ENCODE data around the gene JAKMIP3. TPM values are rescaled to one million over a fixed set of nuclear protein-coding genes. Genes with fewer than 3 reads are reported as not detected.

The JAKMIP3 gene
- total and polyA plus RNA-seq, 2 experiments from 2014 or later = 0.26 to 0.42 TPM

DNA sequence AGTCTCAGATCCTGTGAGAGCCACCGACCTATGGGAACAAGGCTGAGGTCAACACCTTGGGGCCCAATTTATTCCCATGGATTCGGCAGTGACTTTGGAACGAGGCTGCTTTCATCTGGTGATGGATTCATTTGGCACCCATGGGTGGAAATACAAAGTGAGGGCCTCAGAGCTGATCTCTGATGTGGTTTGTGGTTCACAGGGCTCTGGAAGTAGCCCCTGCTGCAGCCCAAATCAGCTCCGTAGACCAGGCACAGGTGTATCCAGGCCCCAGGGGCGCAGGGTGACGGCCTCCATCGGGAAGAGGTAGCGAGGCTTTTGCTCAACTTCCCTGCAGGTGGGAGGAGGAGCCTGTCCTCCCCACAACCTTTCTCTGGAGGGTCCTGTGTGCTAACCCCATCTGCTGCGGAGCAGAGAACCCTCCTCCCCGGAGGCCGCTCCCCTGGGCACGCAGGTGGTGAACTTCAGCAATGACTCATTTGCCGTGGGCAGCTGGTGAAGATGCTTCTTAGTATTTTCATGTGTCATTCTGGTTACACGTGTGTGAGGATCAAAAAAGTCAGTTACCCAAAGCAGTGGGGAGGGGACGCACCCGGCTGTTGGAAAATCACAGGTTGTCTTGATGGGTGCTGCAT is 7.5 kb upstream of the JAKMIP3 start:
- no peaks in the 10 kb centered on the region for H3K36me3 ChIP-seq
- no peaks in the 10 kb centered on the region for H3K9me3 ChIP-seq (ENCODE audit: low read depth)
- H3K27me3 ChIP-seq = no peaks in the 10 kb centered on the region
- no peak overlapping the region for H3K27ac ChIP-seq
- H3K4me3 ChIP-seq = no peak overlapping the region
- no peak for TF ChIP-seq CTCF (IDR thresholded peaks at IDR 0.05; ENCODE audit: low read depth, low read length)
- no peaks in the 10 kb centered on the region for H3K4me1 ChIP-seq (ENCODE audit: low read depth)
- no peak for DNase-seq (ENCODE audit: low read depth in 1 of 2, low spot score in 1 of 2)

DNA sequence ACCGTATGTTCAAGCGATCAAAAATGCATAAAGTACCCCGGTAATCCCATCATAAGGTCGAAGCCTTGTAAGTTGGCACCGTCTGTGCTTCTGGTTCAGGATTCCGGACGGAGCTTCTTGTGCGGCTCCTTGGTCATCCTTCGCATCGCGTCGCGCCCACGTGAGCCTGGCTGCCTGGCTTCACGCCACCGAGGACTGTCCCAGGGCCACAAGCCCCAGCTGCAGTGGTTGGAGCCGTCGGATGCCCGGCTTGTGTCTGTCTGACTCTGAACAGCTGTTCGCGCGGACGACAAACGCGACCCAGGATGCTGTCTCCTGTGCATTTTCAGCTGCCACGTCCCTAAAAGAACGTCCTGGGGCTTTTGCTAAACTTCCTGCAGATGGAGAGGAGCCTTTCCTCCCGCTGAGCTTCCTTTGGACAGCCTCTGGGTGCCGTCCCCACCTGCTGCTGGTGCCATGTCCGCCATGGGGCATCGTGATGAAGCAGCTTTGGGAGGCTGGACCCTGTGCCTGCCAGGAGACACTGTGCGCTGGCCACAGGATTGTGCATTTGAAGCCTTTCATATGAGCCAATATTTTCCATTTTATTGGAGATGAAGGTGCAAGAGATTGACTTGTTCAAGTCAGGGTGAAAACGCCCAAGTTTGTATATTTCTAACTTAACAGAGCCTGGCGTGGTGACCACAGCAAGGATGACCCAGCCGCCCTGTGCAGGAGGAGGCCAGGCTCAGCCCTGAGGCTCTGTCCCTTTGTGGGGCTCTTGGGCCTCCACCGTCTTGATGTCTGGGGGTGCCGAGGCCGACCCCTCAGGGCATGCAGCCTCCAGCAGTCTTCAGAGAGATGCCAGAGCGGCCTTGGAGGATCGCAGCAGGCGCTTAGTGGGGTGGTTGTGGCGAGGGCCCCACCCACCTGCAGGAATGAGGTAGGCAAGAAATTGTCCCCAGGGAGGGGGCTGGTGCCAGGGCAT is 6.7 kb upstream of the JAKMIP3 start:
- Histone ChIP-seq H3K27ac (no peak overlapping the region), H3K4me3 (no peak overlapping the region), H3K27me3 (no peaks in the 10 kb centered on the region), H3K4me1 (ENCODE audit: low read depth) (no peaks in the 10 kb centered on the region), H3K9me3 (ENCODE audit: low read depth) (no peaks in the 10 kb centered on the region), H3K36me3 (no peaks in the 10 kb centered on the region)
- no peak for DNase-seq (ENCODE audit: low read depth in 1 of 2, low spot score in 1 of 2)
- no peak for TF ChIP-seq CTCF (IDR thresholded peaks at IDR 0.05; ENCODE audit: low read depth, low read length)

- no peak overlapping the region for H3K4me3 ChIP-seq
- no peaks in the 10 kb centered on the region for H3K4me1 ChIP-seq (ENCODE audit: low read depth)
- H3K9me3 ChIP-seq (ENCODE audit: low read depth) = no peaks in the 10 kb centered on the region
- no peak for TF ChIP-seq CTCF (IDR thresholded peaks at IDR 0.05; ENCODE audit: low read depth, low read length)
- H3K27me3 ChIP-seq = no peaks in the 10 kb centered on the region
- DNase-seq (ENCODE audit: low read depth in 1 of 2, low spot score in 1 of 2) = no peak
- H3K36me3 ChIP-seq = no peaks in the 10 kb centered on the region
- H3K27ac ChIP-seq = no peak overlapping the region
These were observed 5.8 kb upstream of the JAKMIP3 start for GRCh38 chr10:132059760-132060508.

- Histone ChIP-seq H3K4me1 (ENCODE audit: low read depth) (peaks cover 4% of the 10 kb centered on the region), H3K36me3 (no peaks in the 10 kb centered on the region), H3K4me3 (no peak overlapping the region), H3K9me3 (ENCODE audit: low read depth) (no peaks in the 10 kb centered on the region), H3K27ac (no peak overlapping the region), H3K27me3 (no peaks in the 10 kb centered on the region)
- no peak for TF ChIP-seq CTCF (IDR thresholded peaks at IDR 0.05; ENCODE audit: low read depth, low read length)
- DNase-seq (ENCODE audit: low read depth in 1 of 2, low spot score in 1 of 2) = no peak
These were observed 4.7 kb upstream of the JAKMIP3 start for GRCh38 chr10:132061030-132061429.

DNA sequence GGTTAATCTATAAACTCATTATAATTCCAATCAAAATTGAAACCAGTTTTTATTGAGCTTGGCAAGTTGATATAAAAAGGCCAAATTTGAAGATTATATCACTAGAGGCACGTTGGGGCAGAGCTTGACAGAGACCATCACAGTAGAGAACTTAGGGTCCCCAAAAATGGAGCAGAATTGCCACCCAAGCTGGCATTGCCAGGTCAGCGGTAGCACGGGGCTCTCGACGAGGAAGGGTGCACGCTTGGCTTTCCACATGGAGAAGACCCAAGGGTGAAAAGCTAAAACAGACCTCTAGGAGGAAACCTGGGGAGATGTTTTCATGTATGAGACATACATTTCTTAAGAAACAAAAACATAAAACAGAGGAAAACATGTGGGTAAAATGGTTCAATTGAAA is 4.3 kb upstream of the JAKMIP3 start:
- no peak for TF ChIP-seq CTCF (IDR thresholded peaks at IDR 0.05; ENCODE audit: low read depth, low read length)
- H3K27me3 ChIP-seq = no peaks in the 10 kb centered on the region
- no peak for DNase-seq (ENCODE audit: low read depth in 1 of 2, low spot score in 1 of 2)

More for the DNA sequence above, 4.3 kb upstream of the JAKMIP3 start:
- no peaks in the 10 kb centered on the region for H3K36me3 ChIP-seq
- no peaks in the 10 kb centered on the region for H3K9me3 ChIP-seq (ENCODE audit: low read depth)
- no peak overlapping the region for H3K4me3 ChIP-seq
- peaks cover 4% of the 10 kb centered on the region for H3K4me1 ChIP-seq (ENCODE audit: low read depth)
- H3K27ac ChIP-seq = no peak overlapping the region
